Muscle layer of duodenum (tissue), 2 donors: ENCODE results near the gene IVL.

Experiments
- H3K27ac ChIP-seq: one replicate; pipeline ENCODE4 v1.7.0; 2013; ENCODE audit warnings: mild to moderate bottlenecking, low read length
- H3K27me3 ChIP-seq: one replicate; pipeline ENCODE4 v1.7.0; 2013; ENCODE audit warnings: low read depth, mild to moderate bottlenecking, control low read depth, low read length
- H3K36me3 ChIP-seq, 2 donors: one replicate each; pipeline ENCODE4 v1.7.0; 2013; ENCODE audit warnings: low read length in 2 of 2, control low read depth in 1 of 2, mild to moderate bottlenecking in 1 of 2; ENCODE audit not compliant: insufficient read depth in 2 of 2, control insufficient read depth in 1 of 2
- H3K4me1 ChIP-seq, 2 donors: one replicate each; pipeline ENCODE4 v1.7.0; 2013; ENCODE audit warnings: low read length in 2 of 2, mild to moderate bottlenecking in 2 of 2, control low read depth in 1 of 2, moderate library complexity in 1 of 2; ENCODE audit not compliant: insufficient read depth in 2 of 2, control insufficient read depth in 1 of 2
- H3K4me3 ChIP-seq, 2 donors: one replicate each; pipeline ENCODE4 v1.7.0; 2013; ENCODE audit warnings: low read length in 2 of 2, low read depth in 1 of 2, mild to moderate bottlenecking in 1 of 2
- H3K9me3 ChIP-seq, 2 donors: one replicate each; pipeline ENCODE4 v1.7.0; 2013; ENCODE audit warnings: low read length in 2 of 2, control low read depth in 1 of 2, mild to moderate bottlenecking in 1 of 2; ENCODE audit not compliant: control insufficient read depth in 1 of 2
- donor health status: healthy.

The IVL gene

DNA sequence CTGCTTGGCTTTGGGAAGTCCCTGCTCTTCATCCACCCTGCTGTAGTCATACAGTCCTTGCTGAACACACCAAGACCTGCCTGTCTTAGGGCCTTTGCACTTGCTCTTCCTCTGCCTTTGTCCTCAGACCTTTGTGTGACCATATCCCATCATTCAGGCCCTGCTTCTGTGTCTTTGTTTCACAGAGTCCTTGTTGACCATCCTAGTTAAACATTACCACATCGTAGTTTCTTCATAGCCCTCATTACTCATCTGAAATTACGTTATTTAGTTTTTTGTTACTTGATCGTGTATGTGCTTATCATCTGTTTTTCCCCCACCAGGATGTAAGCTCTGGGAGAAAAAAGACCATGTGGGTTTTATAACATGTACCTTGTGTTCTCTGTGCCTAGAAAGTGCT is 20.3 kb downstream of the IVL start:
- no peaks in the 10 kb centered on the region for H3K27me3 ChIP-seq
- H3K27ac ChIP-seq, result no peak overlapping the region
- no peaks in the 10 kb centered on the region for H3K36me3 ChIP-seq
- H3K9me3 ChIP-seq, result no peaks in the 10 kb centered on the region
- no peak overlapping the region for H3K4me3 ChIP-seq
- H3K4me1 ChIP-seq, result no peaks in the 10 kb centered on the region

DNA sequence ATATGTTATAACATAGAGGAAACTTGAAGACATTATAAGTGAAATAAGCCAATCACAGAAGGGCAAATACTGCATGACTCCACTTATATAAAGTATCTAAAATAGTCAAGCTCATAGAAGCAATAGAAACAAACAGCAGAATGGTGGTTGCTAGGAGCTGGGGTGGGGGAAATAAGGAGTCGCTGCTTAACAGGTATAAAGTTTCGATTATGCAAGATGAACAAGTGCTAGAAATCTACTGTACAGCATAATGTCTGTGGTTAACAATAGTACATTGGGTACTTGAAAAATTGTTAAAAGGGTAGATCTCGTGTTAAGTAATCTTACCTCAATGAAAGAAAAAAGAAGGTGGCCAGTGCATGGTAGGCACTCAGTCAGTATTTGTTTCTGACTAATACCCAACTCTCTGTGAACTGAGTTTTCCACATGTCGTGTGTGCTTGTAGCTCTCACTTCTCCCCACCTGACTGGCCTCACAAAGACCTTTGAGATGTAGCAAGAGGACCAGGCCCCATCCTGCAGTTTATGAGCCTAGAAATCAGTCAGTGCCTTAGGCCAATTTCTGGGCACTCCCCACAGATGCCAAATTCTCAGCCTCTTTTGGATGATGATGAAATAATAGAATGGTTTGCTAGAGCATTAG is 23.9 kb downstream of the IVL start:
- H3K36me3 ChIP-seq, result no peaks in the 10 kb centered on the region
- no peaks in the 10 kb centered on the region for H3K9me3 ChIP-seq
- no peaks in the 10 kb centered on the region for H3K27me3 ChIP-seq
- H3K4me3 ChIP-seq, result no peak overlapping the region
- no peak overlapping the region for H3K27ac ChIP-seq
- H3K4me1 ChIP-seq, result no peaks in the 10 kb centered on the region

DNA sequence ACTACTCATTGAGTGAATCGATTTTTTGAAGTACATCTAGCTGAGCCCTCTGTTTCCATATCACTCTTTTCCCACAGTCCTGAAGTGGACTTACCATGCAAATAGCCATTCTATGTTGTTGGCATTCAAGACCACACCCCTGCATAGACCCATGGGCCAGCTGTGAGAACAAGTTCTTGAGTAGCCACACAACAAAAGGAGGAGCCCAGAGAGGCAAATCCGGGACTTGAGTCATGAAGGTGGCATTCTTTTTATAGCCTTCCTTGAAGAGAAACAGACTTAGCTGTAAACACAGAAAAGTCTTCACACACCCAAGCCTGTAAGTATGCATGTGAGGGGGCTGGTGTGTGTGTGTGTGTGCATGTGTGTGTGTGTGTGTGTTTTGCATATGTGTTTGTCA is 24.9 kb downstream of the IVL start:
- H3K27ac ChIP-seq, result no peak overlapping the region
- H3K36me3 ChIP-seq, result no peaks in the 10 kb centered on the region
- no peaks in the 10 kb centered on the region for H3K4me1 ChIP-seq
- no peak overlapping the region for H3K4me3 ChIP-seq
- no peaks in the 10 kb centered on the region for H3K27me3 ChIP-seq
- H3K9me3 ChIP-seq, result no peaks in the 10 kb centered on the region

DNA sequence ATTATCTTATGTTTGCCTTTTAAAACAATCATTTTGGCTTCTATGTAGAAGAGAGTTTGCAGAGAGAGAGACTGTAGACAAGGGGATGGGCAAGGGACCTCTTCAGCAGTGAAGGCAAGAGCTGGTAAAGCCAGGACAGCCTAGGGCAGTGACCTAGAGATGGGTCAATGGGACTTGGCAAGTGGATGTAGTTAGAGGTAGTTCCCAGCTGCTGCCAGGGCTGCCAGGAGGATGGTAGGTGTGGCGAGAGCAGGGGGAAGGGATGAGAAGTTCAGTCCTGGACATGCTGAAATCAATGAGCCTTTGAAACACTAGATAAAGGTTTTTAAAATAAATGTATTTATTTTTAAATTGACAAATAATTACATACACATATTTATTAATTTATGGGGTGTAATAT is 32.3 kb downstream of the IVL start:
- Histone ChIP-seq H3K36me3 (no peaks in the 10 kb centered on the region), H3K27me3 (no peaks in the 10 kb centered on the region), H3K4me3 (no peak overlapping the region), H3K9me3 (no peaks in the 10 kb centered on the region), H3K27ac (no peak overlapping the region), H3K4me1 (no peaks in the 10 kb centered on the region)

DNA sequence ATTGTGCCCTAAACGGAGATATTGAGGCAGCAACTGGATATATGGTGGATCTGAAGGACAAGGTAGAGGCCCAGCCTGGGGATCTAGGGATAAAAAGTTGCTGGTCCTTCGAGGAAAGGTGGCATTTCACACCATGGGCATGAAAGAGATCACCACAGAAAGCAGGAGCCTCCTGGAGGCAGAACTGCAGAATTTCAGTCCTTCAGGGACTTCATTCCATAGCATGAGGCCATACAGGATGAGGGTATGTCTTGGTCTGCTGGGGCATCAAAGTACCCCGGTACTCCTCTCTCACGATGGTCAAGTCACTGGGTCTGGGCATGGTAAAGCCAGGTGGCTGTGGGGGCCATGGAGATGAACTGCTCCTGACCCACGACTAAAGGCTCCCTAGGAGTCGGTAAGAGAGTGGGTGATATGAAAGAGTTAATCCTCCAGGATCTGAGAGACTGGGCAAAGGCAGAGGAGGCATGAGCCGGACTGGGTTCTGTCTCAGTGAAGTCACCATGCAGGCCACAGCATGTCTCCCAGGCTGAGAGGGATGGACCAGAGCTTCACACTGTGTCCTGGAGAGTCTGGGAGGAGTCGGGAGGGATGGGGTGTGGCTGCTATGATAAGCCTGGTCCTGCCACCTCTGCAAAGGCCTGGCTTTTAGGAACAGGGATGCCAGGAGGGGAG is 32.8 kb downstream of the IVL start:
- Histone ChIP-seq H3K4me3 (no peak overlapping the region), H3K4me1 (no peaks in the 10 kb centered on the region), H3K27me3 (no peaks in the 10 kb centered on the region), H3K27ac (no peak overlapping the region), H3K36me3 (no peaks in the 10 kb centered on the region), H3K9me3 (no peaks in the 10 kb centered on the region)

DNA sequence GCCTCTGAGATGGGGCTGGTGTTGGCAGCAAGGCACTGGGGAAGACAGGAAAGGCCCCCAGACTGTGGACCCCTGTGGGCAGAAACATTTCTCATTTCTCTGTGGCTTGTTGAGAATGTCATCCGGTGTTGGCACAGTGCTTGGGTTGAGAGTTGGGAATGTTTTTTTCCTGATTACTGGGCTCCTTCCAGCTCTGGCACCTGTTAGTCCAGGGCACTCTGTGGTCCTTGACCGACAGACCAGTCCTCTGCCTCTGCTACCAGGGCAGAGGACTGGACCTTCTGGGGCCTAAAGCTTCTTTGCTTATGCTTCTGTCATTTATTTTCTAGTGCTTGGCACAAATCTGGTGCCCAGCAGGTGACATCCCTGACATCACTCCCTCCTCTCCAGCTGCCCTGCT is 33.8 kb downstream of the IVL start:
- Histone ChIP-seq H3K27ac (no peak overlapping the region), H3K36me3 (no peaks in the 10 kb centered on the region), H3K27me3 (no peaks in the 10 kb centered on the region), H3K4me1 (no peaks in the 10 kb centered on the region), H3K9me3 (no peaks in the 10 kb centered on the region), H3K4me3 (no peak overlapping the region)

DNA sequence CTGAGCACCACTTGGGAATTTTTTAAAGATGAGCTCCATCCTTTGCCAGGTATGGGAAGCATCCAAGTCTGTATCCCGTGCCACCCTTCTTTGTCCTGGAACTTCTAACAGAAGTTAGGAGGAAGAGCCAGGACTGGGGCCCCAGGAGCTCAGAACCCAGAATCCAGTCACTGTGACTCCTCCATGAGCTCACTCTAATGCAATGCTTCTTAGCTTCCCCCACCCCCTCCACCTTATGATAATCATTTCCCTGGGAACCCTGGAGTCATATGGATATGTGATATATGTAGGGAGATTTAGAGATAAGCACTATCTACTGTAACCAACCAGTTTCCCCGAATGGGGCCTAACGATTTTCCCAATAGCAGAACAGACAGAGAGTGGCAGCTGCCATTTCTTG is 37.9 kb downstream of the IVL start:
- Histone ChIP-seq H3K36me3 (no peaks in the 10 kb centered on the region), H3K4me1 (no peaks in the 10 kb centered on the region), H3K27me3 (no peaks in the 10 kb centered on the region), H3K9me3 (no peaks in the 10 kb centered on the region), H3K27ac (no peak overlapping the region), H3K4me3 (no peak overlapping the region)

DNA sequence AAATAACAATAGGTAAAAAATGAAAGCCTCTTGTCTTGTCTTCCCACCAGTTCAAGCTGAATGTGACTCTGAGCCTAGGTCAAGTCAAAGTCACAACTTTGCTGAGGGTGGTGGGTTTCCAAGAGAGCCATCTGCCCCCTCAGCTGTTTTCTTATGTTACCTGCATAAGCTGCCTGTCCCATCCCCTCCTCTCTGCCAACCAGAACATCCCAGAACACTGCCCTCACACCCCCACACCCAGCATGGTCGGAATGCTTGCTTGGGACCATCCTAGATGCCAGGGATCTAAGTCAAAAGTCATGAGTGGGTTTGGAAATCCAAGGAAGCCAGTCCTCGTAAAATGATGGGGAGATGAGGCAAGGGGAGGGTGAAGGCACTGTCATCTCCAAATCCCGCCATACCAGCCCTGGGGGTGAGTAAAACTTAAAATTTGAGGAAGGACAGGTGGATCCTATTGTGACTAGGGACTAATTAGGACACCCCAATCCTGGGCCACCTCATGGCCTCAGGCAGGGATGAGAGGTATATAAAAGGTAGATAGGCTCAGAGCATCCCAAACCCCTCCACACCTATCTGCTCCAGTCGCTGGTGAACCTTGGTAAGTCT is 38.4 kb downstream of the IVL start, which contains the start of gene SPRR5:
Gene SPRR5, plus strand, starts transcription at position 556 of the 606 bp plus-strand sequence. CDS start 1,349 bp downstream, outside the sequence.
- Histone ChIP-seq H3K9me3 (no peaks in the 10 kb centered on the region), H3K27ac (no peak within 1 kb of the TSS), H3K4me3 (no peak within 1 kb of the TSS), H3K27me3 (no peaks in the 10 kb centered on the region), H3K36me3 (no peaks in the 10 kb centered on the region), H3K4me1 (no peaks in the 10 kb centered on the region)

DNA sequence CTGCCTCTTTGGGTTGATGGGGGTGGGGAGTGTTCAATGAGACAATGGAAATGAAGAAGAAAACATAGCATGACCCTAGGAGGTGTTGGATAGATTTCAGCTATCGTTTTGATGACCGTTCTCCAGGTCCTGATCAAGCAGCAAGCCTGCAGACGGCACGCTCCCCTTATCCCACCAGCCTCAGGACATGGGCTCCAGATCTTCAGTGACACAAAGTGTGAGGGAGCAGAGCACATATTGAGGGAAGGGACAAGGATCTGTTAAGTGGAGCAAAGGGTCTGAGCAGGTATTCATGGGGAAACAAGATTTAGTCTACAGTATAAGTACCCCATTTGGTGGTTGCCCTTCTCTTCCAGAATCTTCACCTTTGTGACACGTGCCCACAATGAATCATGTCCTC is 43.4 kb downstream of the IVL start:
- H3K27me3 ChIP-seq, result no peaks in the 10 kb centered on the region
- H3K27ac ChIP-seq, result no peak overlapping the region
- H3K36me3 ChIP-seq, result no peaks in the 10 kb centered on the region
- no peaks in the 10 kb centered on the region for H3K9me3 ChIP-seq
- no peak overlapping the region for H3K4me3 ChIP-seq
- no peaks in the 10 kb centered on the region for H3K4me1 ChIP-seq

DNA sequence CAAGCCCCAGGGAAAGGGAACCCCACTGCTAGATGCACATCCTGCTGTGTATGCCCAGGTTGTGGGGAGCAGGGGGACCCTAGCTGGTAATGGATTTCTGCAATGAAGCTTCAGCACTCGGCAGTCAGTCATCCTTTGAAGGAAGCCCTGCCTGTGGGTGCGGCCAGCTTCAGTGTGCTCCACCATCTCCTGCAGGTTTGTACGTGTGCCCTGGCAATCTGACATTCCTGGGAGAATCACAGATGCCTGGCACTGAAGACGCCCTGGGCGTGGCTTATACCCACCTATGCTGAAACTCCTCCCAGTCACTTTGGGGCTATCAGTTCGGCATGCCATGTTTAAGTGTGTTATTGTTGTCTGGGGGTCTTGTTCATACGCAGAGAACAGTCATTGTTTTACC is 45.4 kb downstream of the IVL start:
- Histone ChIP-seq H3K36me3 (no peaks in the 10 kb centered on the region), H3K9me3 (no peaks in the 10 kb centered on the region), H3K4me3 (no peak overlapping the region), H3K27me3 (no peaks in the 10 kb centered on the region), H3K4me1 (no peaks in the 10 kb centered on the region), H3K27ac (no peak overlapping the region)

DNA sequence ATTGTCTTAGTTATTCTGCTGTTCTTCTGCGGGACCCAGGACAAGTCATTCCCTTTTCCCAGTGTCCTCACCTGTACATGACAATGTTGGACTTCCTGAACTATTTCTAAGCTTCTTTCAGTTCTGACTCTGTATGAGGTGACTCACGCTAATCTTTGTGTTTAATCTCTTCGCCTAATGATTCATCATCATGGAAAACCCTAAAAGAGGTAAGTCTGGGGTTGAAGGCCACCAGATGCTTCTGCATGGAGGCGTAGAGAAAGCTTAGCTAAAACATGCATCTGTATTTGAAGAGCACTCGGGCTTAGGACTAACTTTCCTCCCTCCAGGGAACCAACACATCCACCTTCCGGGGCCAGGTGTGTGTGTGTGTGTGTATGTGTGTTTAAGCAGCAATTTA is 46.1 kb downstream of the IVL start:
- no peak overlapping the region for H3K4me3 ChIP-seq
- H3K9me3 ChIP-seq, result no peaks in the 10 kb centered on the region
- H3K4me1 ChIP-seq, result no peaks in the 10 kb centered on the region
- H3K27me3 ChIP-seq, result no peaks in the 10 kb centered on the region
- no peak overlapping the region for H3K27ac ChIP-seq
- H3K36me3 ChIP-seq, result no peaks in the 10 kb centered on the region
